Measurements from ENCODE around the gene NTM.

DNA sequence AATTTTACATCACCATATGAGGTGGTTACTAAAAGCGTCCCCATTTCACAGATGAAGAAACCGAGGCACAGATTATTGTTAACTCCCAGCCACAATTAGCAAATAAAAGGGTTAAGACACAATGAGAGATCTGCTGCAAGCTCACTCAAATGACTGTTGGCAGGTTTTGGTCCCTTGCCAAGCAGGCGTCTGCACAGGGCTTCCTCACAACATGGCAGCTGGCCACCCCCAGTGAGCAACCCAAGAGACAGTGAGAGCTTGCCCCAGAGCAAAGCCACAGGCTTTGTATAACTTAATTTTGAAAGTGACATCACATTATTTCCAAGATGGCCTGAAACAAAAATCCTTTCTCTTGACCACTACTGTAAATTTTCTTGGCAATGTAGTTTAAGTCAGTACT lies 217.6 kb downstream of the NTM start:
- TF ChIP-seq POLR2A (IDR thresholded peaks at IDR 0.05; ENCODE audit: low read depth, low read length) (no peak), TAF1 (IDR thresholded peaks at IDR 0.05; ENCODE audit: borderline replicate concordance, low read depth, low read length) (no peak)

All from GM12892 (cell line).